ENCODE measurements around the gene TRIM47.

Gene TRIM47

GRCh38 chr17:75849724-75850123, 28.7 kb downstream of the TRIM47 start:
- Histone ChIP-seq H3K4me2 (ENCODE audit: low read length) (no peak overlapping the region), H3K4me1 (ENCODE audit: control insufficient read depth, low read depth, low read length) (peaks cover 7% of the 10 kb centered on the region), H4K5ac (ENCODE audit: low read length) (no peak overlapping the region), H2BK120ac (ENCODE audit: low read depth, low read length) (no peak overlapping the region), H3K18ac (ENCODE audit: low read length) (no peak overlapping the region), H3K4ac (ENCODE audit: low read depth, low read length) (no peak overlapping the region), H3K79me1 (ENCODE audit: low read length) (peaks cover 4% of the 10 kb centered on the region), H3K4me3 (ENCODE audit: low read length) (no peak overlapping the region), H3K79me2 (ENCODE audit: control insufficient read depth, insufficient read depth, low read length) (peaks cover 8% of the 10 kb centered on the region), H3K27me3 (ENCODE audit: insufficient read depth, low read length, poor library complexity) (no peaks in the 10 kb centered on the region), H4K8ac (ENCODE audit: low read depth, low read length) (no peak overlapping the region), H3K23ac (ENCODE audit: low read length) (no peak overlapping the region), H2BK15ac (replicated peaks; ENCODE audit: low read depth) (no peak overlapping the region), H2BK5ac (ENCODE audit: low read length) (no peak overlapping the region), H3K56ac (ENCODE audit: low read length) (no peak overlapping the region), H3K9ac (ENCODE audit: low read length) (no peak overlapping the region), H3K27ac (ENCODE audit: low read depth, low read length) (no peak overlapping the region), H2AK5ac (ENCODE audit: low read length) (no peak overlapping the region), H3K36me3 (ENCODE audit: control insufficient read depth, insufficient read depth, low read length) (peaks cover 10% of the 10 kb centered on the region)
- no peak for DNase-seq
- WGBS (ENCODE audit: extremely low coverage, insufficient coverage, low lambda C conversion rate): no CpG with 5 or more reads among the region's 9 CpGs

- Histone ChIP-seq H3K79me1 (ENCODE audit: low read length) (peaks cover 3% of the 10 kb centered on the region), H2AK5ac (ENCODE audit: low read length) (no peak overlapping the region), H2BK120ac (ENCODE audit: low read depth, low read length) (no peak overlapping the region), H3K56ac (ENCODE audit: low read length) (no peak overlapping the region), H3K18ac (ENCODE audit: low read length) (no peak overlapping the region), H3K4me2 (ENCODE audit: low read length) (no peak overlapping the region), H3K27ac (ENCODE audit: low read depth, low read length) (no peak overlapping the region), H2BK5ac (ENCODE audit: low read length) (no peak overlapping the region), H3K36me3 (ENCODE audit: control insufficient read depth, insufficient read depth, low read length) (peaks cover 10% of the 10 kb centered on the region), H3K4me3 (ENCODE audit: low read length) (no peak overlapping the region), H4K5ac (ENCODE audit: low read length) (no peak overlapping the region), H2BK15ac (replicated peaks; ENCODE audit: low read depth) (no peak overlapping the region), H3K4me1 (ENCODE audit: control insufficient read depth, low read depth, low read length) (peaks cover 7% of the 10 kb centered on the region), H3K9ac (ENCODE audit: low read length) (no peak overlapping the region), H3K27me3 (ENCODE audit: insufficient read depth, low read length, poor library complexity) (no peaks in the 10 kb centered on the region), H3K4ac (ENCODE audit: low read depth, low read length) (no peak overlapping the region), H3K79me2 (ENCODE audit: control insufficient read depth, insufficient read depth, low read length) (peaks cover 4% of the 10 kb centered on the region), H3K23ac (ENCODE audit: low read length) (no peak overlapping the region), H4K8ac (ENCODE audit: low read depth, low read length) (no peak overlapping the region)
- no peak for DNase-seq
- WGBS (ENCODE audit: extremely low coverage, insufficient coverage, low lambda C conversion rate): no CpG with 5 or more reads among the region's 11 CpGs
These were observed 29.1 kb downstream of the TRIM47 start for GRCh38 chr17:75849279-75849646.

DNA sequence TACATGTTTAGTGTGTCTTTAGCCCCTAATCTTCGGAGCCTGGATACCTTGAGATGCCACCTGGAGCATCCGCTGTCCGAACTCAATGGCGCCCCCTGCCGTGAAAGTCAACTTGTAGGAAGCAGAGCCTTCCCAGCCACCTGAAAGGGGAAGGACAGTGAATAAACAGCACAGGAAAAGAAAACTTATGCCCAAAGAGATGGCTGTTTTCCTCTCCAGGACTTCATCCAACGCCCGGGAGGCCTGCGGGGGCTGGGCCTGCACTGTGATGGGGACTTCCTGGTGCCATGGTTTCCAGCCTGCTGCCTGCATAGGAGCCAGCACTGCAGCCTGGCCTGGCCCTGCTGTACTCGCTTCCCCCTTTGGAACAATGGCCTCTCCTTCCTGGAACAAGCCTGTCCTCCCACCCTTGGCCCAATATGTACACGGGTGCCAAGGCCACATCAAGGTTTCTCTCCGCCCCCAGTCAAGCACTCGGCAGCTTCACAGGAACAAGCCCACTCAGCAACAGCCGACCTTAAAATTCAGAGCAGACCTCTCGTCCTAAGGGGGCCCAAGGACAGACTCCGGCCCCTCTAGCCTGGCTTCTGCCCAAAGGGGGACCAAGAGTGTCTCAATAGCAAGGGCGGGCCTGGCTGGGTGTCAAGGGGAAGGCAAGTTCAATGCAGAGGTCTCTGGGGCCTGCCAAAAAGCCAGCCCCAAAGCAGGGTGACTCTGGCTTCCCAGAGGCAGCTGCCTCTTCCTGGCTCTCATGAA, 29.7 kb downstream of the TRIM47 start:
- Histone ChIP-seq H3K79me2 (ENCODE audit: control insufficient read depth, insufficient read depth, low read length) (peaks cover 2% of the 10 kb centered on the region), H2AK5ac (ENCODE audit: low read length) (no peak overlapping the region), H3K4ac (ENCODE audit: low read depth, low read length) (no peak overlapping the region), H3K4me1 (ENCODE audit: control insufficient read depth, low read depth, low read length) (peaks cover 7% of the 10 kb centered on the region), H3K18ac (ENCODE audit: low read length) (no peak overlapping the region), H2BK15ac (replicated peaks; ENCODE audit: low read depth) (no peak overlapping the region), H4K5ac (ENCODE audit: low read length) (no peak overlapping the region), H2BK5ac (ENCODE audit: low read length) (no peak overlapping the region), H3K4me2 (ENCODE audit: low read length) (no peak overlapping the region), H3K56ac (ENCODE audit: low read length) (peak overlapping the region; percentile 19), H3K36me3 (ENCODE audit: control insufficient read depth, insufficient read depth, low read length) (peaks cover 10% of the 10 kb centered on the region), H4K8ac (ENCODE audit: low read depth, low read length) (no peak overlapping the region), H2BK120ac (ENCODE audit: low read depth, low read length) (no peak overlapping the region), H3K4me3 (ENCODE audit: low read length) (no peak overlapping the region), H3K27ac (ENCODE audit: low read depth, low read length) (no peak overlapping the region), H3K9ac (ENCODE audit: low read length) (no peak overlapping the region), H3K79me1 (ENCODE audit: low read length) (peaks cover 2% of the 10 kb centered on the region), H3K23ac (ENCODE audit: low read length) (no peak overlapping the region), H3K27me3 (ENCODE audit: insufficient read depth, low read length, poor library complexity) (no peaks in the 10 kb centered on the region)
- DNase-seq: peak; percentile 83
- no CpG with 5 or more reads among the region's 16 CpGs for WGBS (ENCODE audit: extremely low coverage, insufficient coverage, low lambda C conversion rate)

DNA sequence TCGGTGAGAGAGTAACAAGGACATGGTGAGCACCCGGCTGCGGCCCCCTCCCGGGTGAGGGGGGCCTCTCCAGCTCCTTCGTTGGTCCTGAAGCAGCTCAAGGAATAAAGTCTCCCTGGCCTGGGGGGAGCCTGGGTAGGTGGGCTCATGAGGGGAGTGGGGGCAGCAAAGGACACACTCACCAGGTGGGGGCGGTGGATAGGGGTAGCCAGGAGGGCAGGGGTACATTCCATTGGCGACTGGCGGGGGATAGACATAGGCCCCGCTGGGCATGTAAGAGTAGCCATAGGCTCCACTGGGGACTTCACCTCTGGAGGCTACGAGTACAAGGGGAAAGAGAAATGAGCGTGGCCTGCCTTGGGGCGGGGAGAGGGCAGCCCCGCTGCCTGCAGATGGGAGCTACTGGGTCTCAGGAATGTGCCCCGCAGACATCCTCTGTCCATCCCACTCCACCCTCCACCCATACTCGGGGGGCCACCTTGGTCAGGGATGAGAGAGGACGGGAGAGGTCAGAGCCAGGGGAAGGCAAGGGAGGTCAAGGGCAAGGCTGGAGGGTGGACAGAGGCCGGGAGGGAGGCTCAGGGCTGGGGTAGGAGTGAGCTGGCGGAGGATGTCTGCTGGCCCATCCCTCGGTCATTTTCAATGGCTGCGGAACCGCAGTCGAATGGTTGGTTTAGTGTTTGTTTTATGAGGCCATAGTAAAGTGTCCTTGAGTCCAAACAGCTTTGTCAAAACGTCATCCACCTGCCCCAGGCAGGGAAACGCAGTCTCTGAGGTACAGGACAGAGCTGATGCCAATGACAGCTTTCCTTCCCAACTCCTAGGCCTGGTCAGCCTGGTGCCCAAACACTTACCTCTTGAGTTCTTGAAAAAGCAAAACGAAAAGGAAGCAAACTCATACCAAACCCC, 30.5 kb downstream of the TRIM47 start:
- no peaks in the 10 kb centered on the region for H3K79me1 ChIP-seq (ENCODE audit: low read length)
- H3K27me3 ChIP-seq (ENCODE audit: insufficient read depth, low read length, poor library complexity): no peaks in the 10 kb centered on the region
- no peak overlapping the region for H4K5ac ChIP-seq (ENCODE audit: low read length)
- H3K18ac ChIP-seq (ENCODE audit: low read length): no peak overlapping the region
- H3K4me1 ChIP-seq (ENCODE audit: control insufficient read depth, low read depth, low read length): peaks cover 7% of the 10 kb centered on the region
- H2BK5ac ChIP-seq (ENCODE audit: low read length): no peak overlapping the region
- H3K36me3 ChIP-seq (ENCODE audit: control insufficient read depth, insufficient read depth, low read length): peaks cover 10% of the 10 kb centered on the region
- no peak overlapping the region for H3K56ac ChIP-seq (ENCODE audit: low read length)
- H3K9ac ChIP-seq (ENCODE audit: low read length): no peak overlapping the region
- H3K23ac ChIP-seq (ENCODE audit: low read length): no peak overlapping the region
- no peak overlapping the region for H4K8ac ChIP-seq (ENCODE audit: low read depth, low read length)
- no CpG with 5 or more reads among the region's 25 CpGs for WGBS (ENCODE audit: extremely low coverage, insufficient coverage, low lambda C conversion rate)
- no peaks in the 10 kb centered on the region for H3K79me2 ChIP-seq (ENCODE audit: control insufficient read depth, insufficient read depth, low read length)
- DNase-seq: no peak
- no peak overlapping the region for H3K27ac ChIP-seq (ENCODE audit: low read depth, low read length)
- no peak overlapping the region for H3K4me2 ChIP-seq (ENCODE audit: low read length)
- H2BK120ac ChIP-seq (ENCODE audit: low read depth, low read length): no peak overlapping the region
- no peak overlapping the region for H3K4me3 ChIP-seq (ENCODE audit: low read length)
- no peak overlapping the region for H3K4ac ChIP-seq (ENCODE audit: low read depth, low read length)
- H2BK15ac ChIP-seq (replicated peaks; ENCODE audit: low read depth): no peak overlapping the region
- H2AK5ac ChIP-seq (ENCODE audit: low read length): no peak overlapping the region

- Histone ChIP-seq H3K27ac (ENCODE audit: low read depth, low read length) (no peak overlapping the region), H3K36me3 (ENCODE audit: control insufficient read depth, insufficient read depth, low read length) (peaks cover 10% of the 10 kb centered on the region), H4K8ac (ENCODE audit: low read depth, low read length) (no peak overlapping the region), H2AK5ac (ENCODE audit: low read length) (no peak overlapping the region), H2BK5ac (ENCODE audit: low read length) (no peak overlapping the region), H3K4ac (ENCODE audit: low read depth, low read length) (no peak overlapping the region), H3K4me3 (ENCODE audit: low read length) (no peak overlapping the region), H2BK15ac (replicated peaks; ENCODE audit: low read depth) (no peak overlapping the region), H3K9ac (ENCODE audit: low read length) (no peak overlapping the region), H3K56ac (ENCODE audit: low read length) (no peak overlapping the region), H2BK120ac (ENCODE audit: low read depth, low read length) (no peak overlapping the region), H3K4me2 (ENCODE audit: low read length) (no peak overlapping the region), H3K4me1 (ENCODE audit: control insufficient read depth, low read depth, low read length) (peaks cover 7% of the 10 kb centered on the region), H3K79me2 (ENCODE audit: control insufficient read depth, insufficient read depth, low read length) (no peaks in the 10 kb centered on the region), H3K18ac (ENCODE audit: low read length) (no peak overlapping the region), H3K27me3 (ENCODE audit: insufficient read depth, low read length, poor library complexity) (no peaks in the 10 kb centered on the region), H4K5ac (ENCODE audit: low read length) (no peak overlapping the region), H3K23ac (ENCODE audit: low read length) (no peak overlapping the region), H3K79me1 (ENCODE audit: low read length) (no peaks in the 10 kb centered on the region)
- DNase-seq: no peak
- no CpG with 5 or more reads among the region's 34 CpGs for WGBS (ENCODE audit: extremely low coverage, insufficient coverage, low lambda C conversion rate)
These were observed 31.4 kb downstream of the TRIM47 start for GRCh38 chr17:75846692-75847613.
